GM18909 (cell line): ENCODE results near the gene ZFAND2A.
A peak's percentile ranks its signal among the peaks of the same experiment; 100 is the strongest.
"Not testable (repeated sequence)": the region's sequence is repeated elsewhere in the genome, so short reads cannot be mapped to it uniquely, and the experiment has no call there.

Experiments
- ATAC-seq: cut with Tn5 transposase; IDR thresholded peaks from one replicate; pipeline ENCODE4 v1.9.1; 2021; ENCODE audit warnings: mild to moderate bottlenecking; ENCODE audit not compliant: unreplicated experiment, poor library complexity

The ZFAND2A gene

DNA sequence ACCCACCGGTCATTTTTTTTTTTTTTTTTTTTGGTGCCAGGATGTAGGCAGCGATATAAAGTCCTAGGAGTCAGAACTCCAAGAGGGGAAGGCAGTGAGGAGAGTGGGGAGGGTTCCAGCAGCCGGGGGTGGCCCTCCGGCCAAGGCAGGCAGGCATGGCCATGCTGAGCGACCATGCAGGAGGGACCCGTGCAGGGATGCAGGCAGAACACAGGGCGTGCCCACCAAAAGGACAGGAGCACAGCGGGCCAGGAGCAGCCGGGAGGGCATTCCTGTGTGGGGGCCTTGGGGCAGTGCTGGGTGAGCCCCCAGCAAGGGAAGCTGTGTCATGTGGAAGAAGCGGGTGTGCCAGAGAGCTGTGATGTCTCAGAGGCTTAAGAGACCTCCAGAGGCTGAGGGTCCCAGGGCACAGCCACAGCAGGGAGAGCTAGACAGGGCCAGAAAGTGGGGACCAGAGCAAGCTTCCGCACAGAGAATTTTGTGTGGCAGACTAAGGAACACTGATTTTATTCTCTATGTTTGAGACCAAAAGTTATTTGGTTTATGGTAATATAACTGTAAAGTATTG, 5.7 kb downstream of the ZFAND2A start:
- no peak for ATAC-seq

DNA sequence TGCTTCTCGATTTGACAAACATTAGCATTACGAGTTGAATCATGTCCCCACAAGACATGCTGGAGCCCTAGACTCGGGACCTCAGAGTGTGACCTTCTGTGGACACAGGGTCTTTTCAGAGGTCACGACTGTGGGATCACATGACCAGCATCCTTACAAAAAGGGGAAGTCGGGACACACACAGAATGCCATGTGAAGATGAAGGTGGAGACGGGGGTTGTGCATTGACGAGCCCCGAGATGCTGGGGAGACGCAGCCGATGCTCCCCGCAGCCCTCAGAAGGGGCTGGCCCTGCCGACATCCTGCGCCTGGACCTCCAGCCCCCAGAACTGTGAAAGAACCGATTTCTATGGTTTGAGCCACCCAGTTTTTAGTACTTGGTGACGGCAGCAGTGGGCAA, 7.5 kb downstream of the ZFAND2A start:
- no peak for ATAC-seq

DNA sequence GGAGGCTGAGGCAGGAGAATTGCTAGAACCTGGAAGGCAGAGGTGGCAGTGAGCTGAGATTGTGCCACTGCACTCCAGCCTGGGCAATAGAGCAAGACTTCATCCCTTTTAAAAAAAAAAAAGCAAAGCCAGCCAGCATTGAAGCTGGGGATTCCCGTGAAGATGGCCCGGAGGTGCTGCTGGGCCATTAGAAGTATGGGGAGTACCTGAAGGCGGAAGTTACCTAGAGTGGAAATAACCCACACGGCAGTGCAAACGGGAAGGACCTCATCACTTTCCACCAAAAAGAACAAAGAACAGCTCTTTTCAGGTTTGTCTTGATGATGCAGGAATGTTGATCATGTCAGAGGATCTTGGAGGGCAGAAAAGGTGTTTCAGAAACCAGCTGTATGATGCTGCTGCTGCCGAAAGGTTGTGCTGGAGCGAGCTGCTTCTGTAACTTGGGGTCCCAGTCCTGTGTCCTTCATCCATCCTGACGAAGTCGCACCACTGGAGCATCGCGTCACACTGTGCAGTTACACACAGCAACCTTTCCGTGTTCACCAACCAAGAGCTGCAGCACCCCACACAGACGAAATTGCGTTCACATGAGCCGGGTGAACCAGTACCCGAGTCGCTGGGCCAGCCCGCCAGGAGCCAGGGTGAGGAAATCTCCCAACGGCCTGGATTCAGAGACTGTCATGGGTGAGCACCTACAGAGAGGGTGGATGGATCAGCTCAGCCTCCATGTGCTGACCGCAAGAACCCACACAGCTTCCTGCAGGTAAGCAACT, 8.2 kb downstream of the ZFAND2A start:
- no peak for ATAC-seq

DNA sequence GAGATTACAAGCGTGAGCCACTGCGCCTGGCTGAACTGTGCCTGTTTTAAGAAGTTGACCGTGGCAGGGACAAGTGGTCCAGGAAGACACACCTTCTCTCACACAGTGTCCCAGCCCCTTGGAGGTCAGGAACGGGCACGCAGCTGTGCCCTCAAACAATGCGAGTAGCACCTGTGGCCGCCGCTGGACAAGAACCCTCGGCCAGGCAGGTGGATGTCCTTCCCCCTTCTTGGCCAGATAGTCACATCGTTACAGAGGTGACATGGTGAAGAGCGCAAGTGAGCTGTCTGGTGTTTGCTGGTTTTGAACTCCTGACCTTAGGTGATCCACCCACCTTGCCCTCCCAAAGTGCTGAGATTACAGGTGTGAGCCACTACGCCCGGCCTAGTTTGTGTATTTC, 8.8 kb downstream of the ZFAND2A start:
- no peak for ATAC-seq

DNA sequence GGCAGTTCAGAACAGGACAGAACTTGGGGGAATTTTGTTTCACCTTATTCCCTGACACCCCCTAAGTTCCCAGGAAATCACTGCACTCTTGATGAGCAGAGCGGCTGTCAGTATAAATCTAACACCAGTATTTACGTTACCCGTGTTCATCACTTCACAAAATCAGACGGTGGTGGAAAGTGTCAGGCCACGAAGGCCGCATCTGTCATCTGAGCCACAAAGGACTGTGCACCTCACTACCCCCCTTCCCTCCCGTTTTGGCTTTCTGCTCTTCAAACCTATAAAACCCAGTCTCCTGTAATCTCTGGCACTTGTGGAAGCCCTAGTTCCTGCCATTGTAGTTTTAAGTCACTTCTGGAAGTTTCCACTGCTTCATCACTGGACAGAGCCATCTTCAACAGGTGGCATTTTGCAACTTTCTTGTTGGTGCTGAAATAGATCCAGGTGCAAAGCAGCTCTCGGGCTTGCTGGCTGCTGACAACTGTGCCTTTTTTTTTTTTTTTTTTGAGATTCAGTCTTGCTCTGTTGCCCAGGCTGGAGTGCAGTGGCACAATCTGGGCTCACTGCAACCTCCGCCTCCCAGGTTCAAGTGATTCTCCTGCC, 9.5 kb downstream of the ZFAND2A start:
- no peak for ATAC-seq

DNA sequence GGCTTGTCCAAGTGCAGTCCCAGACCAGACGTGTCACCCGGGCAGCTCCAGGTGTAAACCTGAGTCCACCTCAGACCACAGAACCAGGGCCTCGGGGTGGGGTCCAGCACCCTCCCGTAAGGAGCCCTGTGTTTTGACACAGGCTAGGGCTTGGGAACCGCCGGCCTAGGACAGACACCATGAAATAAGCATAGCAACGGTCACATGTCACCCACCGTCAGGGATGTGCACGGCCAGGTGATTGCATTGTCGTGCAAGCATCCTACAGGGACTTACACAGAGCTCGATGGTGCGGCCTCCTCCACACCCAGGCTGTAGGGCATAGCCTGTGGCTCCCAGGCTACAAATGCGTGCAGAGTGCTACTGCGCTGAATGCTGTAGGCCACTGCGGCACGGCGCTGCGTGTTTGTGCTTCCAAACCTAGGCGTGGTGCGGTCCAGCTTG, 10.6 kb downstream of the ZFAND2A start:
- no peak for ATAC-seq

DNA sequence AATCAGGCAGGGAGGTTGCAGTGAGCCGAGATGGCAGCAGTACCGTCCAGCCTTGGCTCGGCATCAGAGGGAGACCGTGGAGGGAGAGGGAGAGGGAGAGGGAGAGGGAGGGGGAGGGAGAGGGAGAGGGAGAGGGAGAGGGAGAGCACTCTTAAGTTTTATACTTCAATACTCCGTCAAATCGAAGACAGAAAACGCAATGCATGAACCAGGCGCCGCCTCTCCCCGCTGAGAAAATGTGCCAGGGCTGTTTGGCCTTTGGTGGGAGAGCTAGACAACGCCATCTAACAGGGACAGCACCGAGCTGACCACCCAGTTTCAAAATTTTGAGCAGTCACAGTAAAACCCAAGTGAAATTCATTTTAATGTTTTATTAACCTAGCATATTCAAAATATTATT, 12.1 kb downstream of the ZFAND2A start:
- not testable (repeated sequence) for ATAC-seq

DNA sequence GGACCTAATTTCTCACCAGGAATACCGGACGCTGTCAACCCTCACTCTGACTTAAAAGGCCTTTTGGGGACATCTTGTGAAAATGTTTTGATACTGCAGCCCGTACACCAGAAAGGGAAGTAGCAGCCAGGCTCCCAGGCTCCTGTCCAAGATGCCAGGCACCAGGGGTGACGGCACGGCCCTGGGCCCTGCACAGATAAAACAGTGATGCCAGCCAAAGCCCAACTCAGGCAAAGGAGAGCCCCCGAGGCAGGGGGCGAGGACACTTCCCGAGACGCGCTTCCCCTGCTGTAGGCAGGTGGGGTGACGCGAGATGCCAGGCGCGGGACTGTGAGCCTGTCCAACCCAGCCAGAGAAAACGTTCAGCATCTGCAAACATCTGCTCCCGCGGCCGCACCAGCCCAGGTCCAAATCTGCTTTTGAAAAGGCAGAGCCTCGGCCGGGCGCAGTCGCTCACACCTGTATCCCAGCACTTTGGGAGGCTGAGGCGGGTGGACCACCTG, 15.7 kb downstream of the ZFAND2A start:
- ATAC-seq: no peak

DNA sequence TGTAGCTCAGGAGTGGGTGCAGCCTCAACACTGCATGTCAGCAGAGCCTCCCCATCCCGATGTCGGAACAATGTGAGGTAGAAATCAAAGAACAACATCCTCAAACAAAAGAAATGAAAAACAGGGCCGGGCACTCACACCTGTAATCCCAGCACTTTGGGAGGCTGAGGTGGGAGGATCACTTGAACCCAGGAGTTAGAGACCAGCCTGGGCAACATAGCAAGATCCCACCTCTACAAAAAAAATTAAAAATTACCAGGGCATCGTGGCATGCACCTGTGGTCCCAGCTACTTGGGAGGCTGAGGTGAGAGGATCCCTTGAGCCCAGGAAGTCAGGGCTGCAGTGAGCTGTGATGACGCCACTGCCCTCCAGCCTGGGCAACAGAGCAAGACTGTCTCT, 17.0 kb downstream of the ZFAND2A start:
- ATAC-seq: not testable (repeated sequence)

DNA sequence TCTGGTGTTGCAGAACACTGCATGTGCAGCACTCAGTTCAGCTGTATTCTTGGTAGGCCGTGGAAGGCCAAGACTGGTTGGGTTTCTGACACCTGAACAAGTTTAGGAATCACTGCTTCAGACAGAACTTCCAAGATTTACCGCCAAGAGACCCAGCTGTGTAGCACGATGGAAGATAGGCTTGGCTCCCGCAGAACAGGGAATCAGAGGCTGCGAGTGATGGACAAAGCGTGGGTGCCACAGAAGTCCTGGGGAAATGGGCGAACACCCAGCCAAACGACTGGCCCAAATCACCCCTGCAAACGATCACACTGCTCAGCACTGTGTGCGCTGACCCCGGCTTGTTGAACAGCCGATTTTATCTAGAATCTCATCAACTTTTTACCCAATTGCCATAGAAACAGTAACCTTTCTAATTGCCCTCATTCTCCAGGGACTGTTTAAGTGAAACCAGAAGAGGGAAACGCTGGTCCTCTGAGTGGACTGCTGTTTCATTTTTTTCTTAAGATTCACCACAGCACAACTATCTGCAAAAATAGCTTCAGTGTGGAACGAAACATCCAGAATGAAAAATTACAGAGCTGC, 17.9 kb downstream of the ZFAND2A start:
- ATAC-seq: no peak

DNA sequence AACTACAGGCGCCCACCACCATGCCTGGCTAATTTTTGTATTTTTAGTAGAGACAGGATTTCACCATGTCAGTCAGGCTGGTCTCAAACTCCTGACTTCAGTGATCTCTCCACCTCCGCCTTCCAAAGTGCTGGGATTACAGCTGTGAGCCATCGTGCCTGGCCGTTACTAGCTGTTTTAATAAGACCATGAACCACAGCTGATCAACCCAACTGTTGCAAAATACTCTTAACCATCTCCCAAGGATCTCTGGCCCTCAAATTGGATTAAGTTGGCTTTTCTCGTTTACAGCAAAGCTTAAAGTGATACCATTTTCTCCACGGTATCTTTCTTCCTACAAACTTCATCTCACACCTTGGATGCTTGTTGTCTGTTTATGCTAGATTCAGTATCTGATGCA, 18.3 kb downstream of the ZFAND2A start:
- no peak for ATAC-seq

DNA sequence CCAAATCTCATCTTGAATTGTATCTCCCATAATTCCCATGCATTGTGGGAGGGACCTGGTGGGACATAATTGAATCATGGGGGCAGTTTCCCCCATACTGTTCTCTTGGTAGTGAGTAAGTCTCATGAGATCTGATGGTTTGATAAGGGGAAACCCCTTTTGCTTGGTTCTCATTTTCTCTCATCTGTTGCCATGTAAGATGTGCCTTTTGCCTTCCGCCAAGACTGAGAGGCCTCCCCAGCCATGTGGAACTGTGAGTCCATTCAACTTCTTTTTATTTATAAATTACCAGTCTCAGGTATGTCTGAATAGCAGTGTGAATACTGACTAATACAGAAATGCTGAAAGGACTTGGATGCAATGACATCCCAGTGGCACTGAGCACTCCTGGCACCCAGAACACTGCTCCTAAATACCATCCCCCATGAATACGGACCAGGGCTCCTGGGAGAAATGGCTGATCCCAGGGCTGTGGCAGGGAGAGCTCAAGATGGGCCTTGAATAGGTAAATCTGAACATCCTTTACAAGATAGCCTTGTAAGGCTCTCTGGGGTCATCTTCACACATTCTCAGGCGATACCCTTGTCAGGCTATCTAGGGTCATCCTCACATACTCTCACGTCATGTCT, 19.4 kb downstream of the ZFAND2A start:
- ATAC-seq: no peak

DNA sequence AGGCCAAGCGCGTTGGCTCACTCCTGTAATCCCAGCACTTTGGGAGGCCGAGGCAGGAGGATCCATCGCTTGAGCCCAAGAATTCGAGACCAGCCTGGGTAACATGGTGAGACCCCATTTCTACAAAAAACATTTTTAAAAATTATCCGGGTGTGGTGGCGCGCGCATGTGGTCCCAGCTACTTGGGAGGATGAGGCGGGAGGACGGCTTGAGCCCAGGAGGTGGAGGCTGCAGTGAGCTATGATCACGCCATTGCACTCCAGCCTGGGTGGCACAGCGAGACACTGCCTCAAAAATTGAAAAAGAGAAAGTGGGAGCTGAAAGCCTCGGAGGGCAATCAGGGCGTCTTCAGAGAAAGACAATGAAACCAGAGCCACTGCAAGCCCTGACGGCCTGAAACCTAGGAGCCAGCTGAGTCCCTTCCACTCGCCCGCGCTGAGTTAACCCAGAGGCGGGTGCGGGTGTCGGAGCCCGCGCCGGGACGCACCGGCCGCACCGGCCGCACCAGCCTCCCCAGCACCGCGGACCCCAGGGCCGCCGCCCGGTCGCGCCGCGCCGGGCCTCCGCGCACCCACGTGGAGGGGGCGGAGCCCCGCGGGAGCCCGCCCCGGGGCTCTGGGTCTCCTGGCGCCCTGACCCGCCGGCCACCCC, 22.4 kb downstream of the ZFAND2A start:
- ATAC-seq: peak; percentile 52

DNA sequence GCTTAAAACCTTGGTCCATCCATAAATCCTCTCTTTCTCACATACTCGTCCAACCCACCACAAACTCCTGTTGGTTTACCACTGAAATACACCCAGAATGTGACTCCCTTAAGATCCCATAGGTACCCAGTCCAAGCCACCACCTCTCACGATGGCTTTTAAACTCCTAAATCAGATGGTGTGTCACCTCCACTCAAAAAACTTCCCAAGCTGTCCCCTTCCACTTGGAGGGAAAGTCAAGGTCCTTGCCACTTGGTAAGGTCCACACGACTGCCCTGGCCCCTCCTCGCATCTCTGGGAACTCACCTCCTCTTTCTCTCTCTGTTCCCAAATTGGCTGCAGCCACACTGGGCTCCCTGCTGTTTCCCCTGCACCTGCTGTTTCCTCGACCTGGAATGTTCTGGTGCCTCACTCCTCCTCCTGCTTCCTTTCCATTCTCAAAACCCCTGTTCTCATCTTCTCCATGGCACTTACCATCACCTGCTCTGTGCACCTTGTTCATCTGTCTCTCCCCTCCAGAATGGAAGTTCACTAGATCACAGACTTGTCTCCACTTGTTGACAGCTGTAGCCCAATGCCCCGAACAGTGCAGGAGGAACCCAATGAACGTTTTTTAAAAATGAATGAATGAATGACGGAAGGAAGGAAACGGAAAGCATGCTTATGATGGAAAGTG, 23.0 kb downstream of the ZFAND2A start:
- no peak for ATAC-seq

DNA sequence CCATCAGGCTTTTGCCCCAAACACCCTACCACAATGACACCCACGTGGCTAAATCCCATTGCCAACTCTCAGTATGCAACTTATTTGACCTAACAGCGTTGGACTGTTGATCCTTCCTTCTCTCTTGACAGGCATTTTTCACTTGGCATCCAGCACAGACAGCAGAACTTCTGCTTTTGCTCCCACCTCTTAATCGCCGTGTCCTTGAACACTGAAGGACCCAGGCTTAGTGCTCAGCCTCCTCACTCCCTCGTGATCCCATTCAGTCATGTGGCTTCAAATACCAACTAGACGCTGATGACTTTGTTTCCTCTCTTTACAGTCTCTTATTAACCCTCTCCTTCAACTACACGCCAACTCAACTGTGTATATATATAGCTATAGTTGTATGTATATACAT, 25.0 kb downstream of the ZFAND2A start:
- ATAC-seq: no peak

DNA sequence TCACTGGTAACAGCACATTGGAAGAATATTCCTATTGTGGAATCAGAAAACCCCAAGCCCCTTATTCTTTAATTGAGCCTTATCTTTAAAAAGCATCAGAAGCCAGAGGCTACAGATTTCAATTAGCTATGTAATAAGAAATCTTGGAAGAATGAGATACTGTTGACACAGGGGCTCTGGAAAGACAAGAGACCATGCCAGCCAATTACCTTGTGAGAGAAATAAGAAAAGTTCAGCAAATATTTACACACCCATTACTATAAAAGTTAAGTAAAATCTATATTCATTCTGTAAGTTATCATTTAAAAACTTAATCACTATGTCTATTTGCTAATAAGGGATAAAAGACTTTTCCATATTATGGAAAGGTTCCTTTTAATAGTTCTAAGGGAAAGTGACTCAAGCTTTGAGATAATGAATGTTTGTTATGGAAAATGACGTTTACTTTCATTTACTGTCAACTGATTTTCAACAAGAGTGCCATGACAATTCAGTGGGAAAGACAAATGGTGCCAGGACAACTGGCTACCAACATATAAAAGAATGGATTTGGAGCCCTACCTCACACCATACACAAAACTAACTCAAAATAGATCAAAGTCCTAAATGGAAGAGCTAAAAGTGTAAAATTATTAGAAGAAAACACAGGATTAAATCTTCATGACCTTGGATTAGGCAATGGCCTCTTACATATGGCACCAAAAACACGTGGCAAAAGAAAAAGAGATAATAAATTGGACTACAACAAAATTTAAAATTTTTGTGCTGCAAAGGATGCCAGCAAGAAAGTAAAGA, 28.3 kb downstream of the ZFAND2A start:
- no peak for ATAC-seq

DNA sequence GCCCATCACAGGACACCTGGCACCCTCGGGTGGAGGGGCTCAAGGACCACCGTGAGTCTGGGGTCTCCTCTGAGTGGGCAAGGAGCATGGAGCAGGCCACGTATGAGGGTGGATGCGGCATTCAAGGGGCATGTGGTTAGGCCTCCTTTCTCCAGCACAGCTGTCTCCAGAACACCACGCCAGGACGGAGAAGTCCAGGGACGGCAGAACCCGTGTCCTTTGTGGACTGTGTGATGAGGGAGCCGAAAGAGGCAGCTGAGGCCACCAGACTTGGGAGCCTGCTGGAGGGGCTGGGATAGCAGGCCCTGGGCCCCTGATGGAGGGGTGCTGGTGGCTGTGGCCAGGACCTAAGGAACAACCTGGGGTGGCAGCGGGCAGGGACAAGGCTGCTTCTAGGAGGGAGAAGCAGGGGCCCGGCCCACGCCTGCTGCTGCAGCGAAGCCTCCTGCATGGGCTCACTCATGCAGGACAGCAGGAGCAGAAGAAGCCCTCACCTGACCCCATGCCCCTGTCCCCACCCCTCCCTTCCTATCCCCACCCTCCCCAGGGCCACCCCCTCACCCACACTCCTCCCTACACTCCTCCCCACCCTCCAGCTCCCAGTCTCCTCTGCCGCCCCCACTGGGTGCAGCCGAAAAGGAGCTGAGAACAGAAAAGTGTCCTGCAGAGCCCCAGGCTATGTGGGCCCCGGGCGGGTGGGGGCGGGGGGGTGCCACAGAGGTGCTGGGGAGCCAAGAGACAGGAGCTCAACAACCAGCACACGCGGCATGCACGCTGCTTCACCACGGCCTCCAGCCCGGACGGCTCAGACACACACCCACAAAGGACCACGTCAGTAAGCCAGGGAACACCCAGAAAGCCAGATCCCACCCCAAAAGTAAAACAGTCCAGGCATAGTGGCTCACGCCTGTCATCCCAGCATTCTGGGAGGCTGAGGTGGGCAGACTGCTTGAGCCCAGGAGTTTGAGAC, 29.7 kb downstream of the ZFAND2A start:
- no peak for ATAC-seq

DNA sequence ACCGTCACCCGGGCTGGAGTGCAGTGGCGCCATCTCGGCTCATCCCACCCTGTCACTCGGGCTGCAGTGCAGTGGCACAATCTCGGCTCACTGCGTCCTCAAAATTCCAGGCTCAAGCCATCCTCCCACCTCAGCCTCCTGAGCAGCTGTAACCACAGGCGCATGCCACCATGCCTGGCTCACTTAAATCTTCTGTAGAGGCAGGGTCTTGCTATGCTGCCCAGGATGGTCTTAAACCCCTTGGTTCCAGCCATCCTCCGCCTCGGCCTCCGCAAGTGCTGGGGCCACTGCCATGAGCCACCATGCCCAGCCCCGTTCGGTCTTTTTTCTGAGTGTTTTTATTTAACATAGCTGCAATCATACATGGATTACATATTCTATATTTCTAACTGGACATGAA, 30.6 kb downstream of the ZFAND2A start:
- ATAC-seq: no peak
